DMS53 treated with DMSO at 0.1 percent for 48 hours (cell line): Measurements from ENCODE around the gene TMEM266.

Experiments
- DNase-seq: peaks from one replicate; lab custom pipeline; 2025; ENCODE audit not compliant: unreplicated experiment; lab: John Stamatoyannopoulos, UW

The TMEM266 gene

DNA sequence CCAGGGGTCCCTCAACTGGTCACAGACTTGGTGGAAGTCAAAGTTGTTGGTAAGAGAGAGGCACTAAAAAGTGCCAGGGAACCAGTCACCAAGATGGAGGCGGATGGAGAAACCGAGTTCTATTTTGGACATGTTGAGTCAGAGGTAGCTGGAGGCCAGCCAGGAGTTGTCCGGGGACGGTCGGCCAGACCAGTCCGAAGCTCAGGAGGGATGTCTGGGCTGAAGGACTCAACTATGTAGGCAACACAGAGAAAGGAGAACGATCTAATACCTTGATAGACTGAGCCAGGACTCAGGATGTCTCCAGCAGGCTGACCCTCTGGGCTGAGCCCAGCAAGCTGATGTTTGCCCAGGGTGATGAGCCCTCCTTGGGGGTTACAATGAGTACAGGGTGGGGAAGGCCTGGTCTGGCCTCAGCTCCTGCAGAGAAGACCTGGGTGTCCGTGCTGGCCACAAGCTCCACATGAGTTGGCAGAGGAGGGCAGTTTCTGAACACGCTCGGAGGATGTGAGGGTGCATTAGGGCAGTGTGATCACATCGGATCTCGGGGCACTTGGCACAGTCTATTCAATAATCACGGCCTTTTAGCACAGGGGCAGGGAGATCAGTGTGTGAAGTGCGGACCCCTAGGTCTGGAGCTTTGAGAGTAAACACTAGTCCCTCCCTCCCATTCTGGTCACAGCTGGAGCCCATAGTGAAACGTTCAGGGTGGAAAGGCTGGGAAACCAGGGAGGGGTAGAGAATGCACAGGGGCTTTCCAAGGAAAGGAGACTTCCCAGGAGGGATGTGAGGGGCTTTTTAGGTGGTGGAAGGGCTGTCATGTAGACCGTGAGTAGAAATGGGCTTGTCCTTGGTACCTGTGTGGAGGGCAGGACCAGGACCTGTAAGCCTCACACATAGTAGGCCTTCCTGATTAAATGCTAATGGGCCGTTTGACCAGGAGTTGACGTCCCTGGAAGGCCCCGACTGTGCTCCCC lies 139.6 kb downstream of the TMEM266 start:
- DNase-seq: no peak

DNA sequence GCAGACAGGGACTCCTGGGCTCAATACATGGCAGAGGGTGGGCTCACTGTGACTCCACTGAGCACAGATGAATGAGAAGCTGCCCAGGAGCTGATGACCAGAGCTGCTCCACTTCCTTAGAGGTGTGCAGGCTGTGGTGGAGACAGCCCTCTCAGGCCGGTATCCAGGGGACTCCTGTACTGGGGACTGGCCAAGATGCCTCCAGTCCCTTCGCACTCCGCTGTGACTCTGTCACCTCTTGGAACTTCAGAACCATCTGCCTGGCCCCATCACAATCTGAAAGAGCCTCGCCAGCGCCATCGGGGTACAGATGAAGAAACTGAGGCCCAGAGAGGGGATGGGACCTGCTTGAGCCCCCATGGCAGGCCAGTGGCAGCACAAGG lies 140.3 kb downstream of the TMEM266 start:
- DNase-seq: no peak

- no peak for DNase-seq
Measured at GRCh38 chr15:76200641-76201105, 140.9 kb downstream of the TMEM266 start.

GRCh38 chr15:76201536-76202255 lies 141.9 kb downstream of the TMEM266 start:
- no peak for DNase-seq

GRCh38 chr15:76203346-76204108 lies 143.7 kb downstream of the TMEM266 start:
- DNase-seq: no peak

GRCh38 chr15:76204109-76204845 lies 144.5 kb downstream of the TMEM266 start:
- no peak for DNase-seq

DNA sequence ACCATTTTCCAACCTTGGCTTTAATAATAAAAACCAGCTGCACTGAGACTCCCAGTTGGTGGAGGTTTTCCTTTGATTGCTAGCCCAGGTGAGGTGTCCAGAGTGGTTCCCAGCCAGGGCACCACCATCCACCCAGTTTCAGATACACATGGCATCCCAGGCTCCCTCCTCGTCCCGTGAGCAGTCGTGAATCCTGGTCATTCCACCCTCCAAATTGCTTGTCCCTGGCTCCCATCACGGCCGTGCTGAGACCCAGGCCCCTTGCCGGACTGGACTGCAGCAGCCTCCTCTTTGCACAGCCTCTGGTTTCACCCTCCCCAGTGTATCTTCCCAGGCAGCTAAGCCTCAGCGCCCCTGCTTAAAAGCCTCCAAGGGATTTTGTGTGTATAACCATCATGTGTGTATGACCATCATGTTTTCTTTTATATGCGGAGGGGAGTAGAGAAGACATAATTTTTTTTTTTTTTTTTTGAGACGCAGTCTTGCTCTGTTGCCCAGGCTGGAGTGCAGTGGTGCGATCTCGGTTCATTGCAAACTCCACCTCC lies 145.2 kb downstream of the TMEM266 start:
- DNase-seq: no peak

DNA sequence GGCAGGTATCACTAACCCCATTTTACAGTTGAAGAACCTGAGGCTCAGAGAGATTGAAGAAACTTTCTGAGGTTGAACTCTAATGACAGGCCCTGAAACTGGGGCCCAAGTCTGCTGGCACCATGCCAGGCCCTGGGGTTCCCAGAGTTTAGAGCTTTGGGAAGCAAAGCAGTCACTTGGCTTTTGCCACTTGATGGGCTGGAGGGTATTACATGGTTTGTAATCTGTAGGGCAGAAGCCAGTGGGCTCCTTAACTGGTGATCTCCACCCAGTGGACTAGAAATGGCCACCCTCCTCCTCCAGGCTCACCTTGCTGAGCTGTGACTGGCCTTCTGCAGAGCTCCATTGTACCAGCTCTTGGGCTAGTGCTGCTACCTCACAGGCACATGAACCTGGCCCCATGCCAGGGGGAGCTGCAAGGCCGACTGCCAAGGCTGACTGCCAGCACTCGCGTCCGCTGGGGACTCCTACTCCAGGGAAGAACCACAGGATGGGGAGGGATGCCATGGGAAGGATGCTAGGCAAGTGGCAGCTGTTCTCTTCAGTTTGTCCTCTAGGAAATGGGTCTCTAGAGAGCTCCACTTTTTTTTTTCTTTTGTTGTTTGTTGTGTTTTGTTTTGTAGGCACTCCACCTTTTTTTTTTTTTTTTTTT lies 146.7 kb downstream of the TMEM266 start:
- peak; percentile 9 for DNase-seq

GRCh38 chr15:76208084-76208785 lies 148.4 kb downstream of the TMEM266 start:
- DNase-seq: no peak

GRCh38 chr15:76208786-76209424 lies 149.1 kb downstream of the TMEM266 start:
- no peak for DNase-seq

DNA sequence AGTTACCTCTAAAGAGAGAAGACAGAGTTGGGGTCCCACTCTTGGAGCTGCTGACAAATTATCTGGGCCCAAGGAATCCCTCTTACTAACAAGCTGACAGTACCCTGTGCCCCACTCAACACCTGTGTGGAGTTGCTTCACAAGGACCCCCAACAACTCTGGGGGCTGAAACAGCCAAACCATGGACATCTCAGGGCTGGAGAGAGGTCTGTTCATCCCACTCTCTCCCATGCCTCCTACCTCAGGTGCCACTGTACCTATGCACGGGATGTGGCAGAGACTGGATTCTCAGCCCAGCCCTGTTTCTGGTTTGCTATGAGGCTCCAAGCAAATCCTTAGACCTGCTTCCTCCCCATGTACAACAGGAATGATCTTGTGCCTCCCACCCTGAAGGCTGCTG lies 149.7 kb downstream of the TMEM266 start:
- DNase-seq: no peak

DNA sequence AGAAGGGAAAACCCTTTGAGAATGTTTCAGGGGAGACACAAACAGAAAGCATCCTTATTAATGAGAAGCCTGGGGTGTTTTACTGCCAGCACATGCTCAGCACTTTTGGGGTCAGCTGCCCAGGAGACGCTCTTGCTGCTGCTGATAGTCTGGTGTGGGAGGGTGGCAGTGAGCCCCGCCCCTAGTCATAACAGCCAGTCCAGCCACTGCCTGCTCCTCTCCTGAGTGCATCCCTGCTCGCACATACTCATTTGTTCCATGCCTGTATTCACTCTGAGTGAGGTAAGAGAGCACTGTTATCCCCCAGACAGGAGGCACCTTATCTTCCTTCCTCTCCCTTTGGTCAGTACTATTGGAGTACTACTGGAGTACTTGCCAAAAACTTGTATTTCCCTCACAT lies 150.2 kb downstream of the TMEM266 start:
- DNase-seq: no peak

DNA sequence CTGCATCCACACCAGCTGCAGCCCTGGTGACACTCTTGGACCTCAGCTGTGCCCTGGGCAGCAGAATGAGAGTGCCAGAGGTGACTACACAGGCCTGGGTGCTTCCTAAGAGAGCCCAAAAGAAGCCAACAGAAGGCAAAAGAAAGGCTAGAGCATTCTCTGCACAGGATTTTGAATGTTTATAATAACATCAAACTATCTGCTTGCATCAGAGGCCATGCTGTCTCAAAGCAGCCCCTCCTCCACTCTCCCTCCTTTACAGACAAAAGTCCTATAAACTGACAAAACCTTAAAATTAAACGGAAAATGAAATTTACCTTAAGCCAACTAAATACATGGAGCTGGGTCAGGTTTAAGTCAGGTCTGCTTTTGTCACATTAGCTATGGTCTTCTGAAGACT lies 155.8 kb downstream of the TMEM266 start:
- no peak for DNase-seq

DNA sequence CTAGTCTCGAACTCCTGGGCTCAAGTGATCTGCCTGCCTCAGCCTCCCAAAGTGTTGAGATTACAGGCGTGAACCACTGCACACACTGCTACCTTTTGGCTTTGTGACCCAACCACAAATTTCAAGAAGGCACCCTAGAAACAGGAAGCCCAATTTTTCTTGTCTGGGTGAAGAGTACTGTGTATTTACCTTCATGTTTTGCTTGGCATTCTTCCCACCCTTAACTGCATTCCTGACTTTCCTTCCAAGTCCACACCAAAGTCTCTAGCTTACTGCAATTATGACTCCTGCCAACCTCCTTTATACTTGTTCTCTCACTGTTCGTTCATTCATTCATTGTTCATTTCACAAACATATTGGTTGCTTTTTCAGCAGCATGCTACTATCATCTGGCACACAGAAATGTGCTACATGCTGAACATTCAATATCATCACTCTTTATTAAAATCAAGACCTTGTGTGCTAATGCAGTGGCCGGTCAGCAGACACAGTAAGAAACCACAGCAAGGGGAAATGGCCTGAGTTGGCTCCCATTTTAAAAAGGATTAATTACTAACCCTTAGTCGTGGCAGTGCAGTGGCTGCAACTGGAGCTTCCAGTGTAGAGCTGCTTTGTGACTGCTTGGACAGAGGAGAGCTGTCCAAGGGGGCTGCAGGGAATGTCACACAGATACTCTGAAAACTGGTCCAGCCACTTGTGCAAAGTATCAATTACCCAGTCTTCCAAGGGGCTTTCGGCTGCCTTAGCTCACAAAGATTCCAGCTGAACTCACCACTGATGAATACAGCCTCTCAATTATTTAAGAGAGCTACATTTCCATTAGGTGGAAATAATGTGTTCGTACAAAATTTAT lies 157.5 kb downstream of the TMEM266 start:
- DNase-seq: no peak

GRCh38 chr15:76217882-76218217 lies 158.1 kb downstream of the TMEM266 start:
- no peak for DNase-seq

GRCh38 chr15:76221085-76221767 lies 161.4 kb downstream of the TMEM266 start:
- DNase-seq: no peak

DNA sequence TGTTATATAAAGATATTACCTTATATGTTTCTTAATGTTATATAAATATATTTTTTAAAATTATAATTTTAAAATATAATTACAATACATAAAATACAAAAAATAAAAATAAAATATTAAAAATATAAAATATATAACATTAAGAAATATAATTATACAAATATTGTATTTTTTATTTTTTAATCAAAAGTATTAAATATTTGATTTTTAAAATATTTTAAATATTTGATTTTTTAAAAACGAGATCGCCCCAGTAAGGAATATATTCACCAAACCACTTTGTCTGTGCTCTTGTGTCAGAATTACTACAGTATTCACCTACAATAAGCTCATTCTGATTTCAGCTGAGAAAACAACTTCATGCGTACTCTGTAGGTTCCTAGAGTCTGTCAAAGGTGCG lies 162.4 kb downstream of the TMEM266 start:
- DNase-seq: no peak
